Measurements from ENCODE around the gene POLK. TPM values are rescaled to one million over a fixed set of nuclear protein-coding genes. Genes with fewer than 3 reads are reported as not detected.

The POLK gene
- 22.7 and 41.9 TPM in 2 replicates for total RNA-seq

DNA sequence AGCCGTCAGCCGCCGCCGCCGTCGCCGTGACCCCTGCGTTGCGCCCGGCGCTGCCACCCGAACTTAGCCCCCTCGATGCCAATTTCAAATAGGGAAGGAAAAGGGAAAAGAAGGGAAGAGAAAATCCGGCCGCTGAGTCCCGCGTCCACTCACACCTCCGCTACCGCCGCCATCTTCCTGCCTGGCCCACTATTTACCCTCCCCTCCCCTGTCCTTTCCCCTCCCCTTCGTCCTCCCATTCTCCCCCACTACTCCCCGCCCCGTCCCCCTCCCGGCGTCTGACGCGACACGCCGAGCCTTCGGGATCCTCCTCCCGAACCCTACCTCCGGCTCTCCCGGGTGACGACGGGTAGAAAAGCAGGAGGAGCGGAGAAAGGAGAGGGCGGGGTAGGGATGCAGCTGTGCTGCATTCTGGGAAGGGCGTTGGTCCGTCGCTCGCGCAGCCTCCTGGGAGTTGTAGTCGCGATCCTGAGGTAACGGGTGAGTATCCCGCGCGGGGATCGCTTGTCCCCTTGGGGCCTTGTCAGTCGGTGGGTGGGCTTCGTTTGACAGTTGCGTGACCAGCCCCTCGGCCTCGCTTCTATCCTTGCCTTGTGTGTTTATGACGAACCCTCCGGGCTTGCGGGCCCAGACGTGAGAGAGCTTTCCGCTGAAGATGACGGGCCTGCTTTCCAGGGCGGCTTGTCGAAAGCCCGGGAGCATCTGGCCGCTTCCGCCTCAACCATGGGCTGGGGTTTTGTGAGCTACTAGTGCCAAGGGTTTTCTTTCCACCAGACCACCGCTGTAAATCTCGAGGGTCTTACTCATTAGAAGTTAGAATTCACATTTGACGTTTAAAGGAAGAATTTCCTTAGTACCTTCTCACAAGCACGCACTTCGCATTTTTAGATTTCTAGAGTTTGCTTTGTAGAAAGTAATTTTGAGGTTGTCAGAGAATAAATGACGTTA, at the start of gene POLK, which contains the start of gene CERT1:
Gene POLK (plus strand): TSS at position 457 of the 948 bp plus-strand sequence.
Gene CERT1 (minus strand): TSS at position 195 of the 948 bp plus-strand sequence. CDS start 422 bp downstream, outside the sequence.

DNA sequence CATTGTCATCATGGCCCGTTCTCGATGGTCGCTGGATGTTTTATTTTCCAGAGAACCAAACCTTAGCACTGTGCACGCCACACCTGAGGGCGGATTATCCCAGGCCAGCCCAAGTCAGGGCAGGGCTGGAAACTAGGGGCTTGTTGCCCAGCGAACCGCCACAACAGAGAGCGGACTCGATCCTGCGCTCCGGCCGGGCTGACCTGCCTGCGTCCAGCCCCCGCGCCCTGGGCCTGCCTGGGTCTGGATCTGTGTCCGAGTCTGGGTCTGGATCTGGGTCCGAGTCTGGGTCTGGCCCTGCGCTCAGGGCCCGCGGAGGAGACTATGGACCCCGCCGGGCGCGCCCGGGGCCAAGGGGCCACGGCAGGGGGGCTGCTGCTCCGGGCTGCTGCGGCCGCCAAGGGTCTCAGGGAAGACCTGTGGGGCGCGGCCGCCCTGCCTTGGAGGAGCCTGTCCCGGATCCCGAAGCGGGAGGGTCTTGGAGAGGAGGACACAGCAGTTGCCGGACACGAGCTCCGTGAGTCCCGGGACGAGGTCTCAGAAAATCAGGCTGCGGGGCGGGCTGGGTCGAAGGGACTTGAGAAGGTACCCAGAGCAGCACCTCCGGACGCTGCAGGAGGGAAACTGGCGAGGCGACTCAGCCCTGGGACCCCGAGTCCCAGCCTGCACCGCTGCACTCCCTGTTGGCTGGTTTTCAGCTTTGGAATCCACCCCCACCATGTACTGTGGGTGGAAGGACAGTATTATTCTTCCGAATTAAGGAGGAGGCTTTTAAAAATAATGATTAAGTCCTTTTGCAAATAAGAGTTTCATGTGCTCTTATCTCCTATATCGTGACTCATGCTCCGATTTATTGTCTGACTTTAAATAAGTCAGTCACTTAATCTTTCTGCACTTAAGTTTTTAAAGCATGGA, 99.9 kb downstream of the POLK start, which contains the start of gene ANKDD1B:
Gene ANKDD1B (plus strand): TSS at position 143 of the 915 bp plus-strand sequence. CDS start 182 bp downstream, at position 325.

Other genes starting within 250 kb of the POLK start
- 121 and 147 TPM in 2 replicates for gene HMGCR, start 174.7 kb upstream of the POLK start, total RNA-seq
- gene CERT1, start 262 bp upstream of the POLK start, total RNA-seq, result 13.3 and 14.6 TPM in 2 replicates
- under 0.01 TPM in 1 of 2 replicates, not detected in the other for gene ANKDD1B, start 99.6 kb downstream of the POLK start, total RNA-seq
- gene POC5, start 205.5 kb downstream of the POLK start, total RNA-seq, result 9.4 and 15.0 TPM in 2 replicates